GM19193 (cell line): ENCODE data around the gene RBBP8NL.

Experiments used
- POLR2A ChIP-seq: IDR thresholded peaks from 4 replicates; pipeline ENCODE4 v1.6.1; 2011; ENCODE audit not compliant: insufficient read depth, insufficient read length; ENCODE audit errors: extremely low read depth

Gene RBBP8NL

GRCh38 chr20:62391165-62392076 lies 35.9 kb downstream of the RBBP8NL start:
- TF ChIP-seq POLR2A: no peak

DNA sequence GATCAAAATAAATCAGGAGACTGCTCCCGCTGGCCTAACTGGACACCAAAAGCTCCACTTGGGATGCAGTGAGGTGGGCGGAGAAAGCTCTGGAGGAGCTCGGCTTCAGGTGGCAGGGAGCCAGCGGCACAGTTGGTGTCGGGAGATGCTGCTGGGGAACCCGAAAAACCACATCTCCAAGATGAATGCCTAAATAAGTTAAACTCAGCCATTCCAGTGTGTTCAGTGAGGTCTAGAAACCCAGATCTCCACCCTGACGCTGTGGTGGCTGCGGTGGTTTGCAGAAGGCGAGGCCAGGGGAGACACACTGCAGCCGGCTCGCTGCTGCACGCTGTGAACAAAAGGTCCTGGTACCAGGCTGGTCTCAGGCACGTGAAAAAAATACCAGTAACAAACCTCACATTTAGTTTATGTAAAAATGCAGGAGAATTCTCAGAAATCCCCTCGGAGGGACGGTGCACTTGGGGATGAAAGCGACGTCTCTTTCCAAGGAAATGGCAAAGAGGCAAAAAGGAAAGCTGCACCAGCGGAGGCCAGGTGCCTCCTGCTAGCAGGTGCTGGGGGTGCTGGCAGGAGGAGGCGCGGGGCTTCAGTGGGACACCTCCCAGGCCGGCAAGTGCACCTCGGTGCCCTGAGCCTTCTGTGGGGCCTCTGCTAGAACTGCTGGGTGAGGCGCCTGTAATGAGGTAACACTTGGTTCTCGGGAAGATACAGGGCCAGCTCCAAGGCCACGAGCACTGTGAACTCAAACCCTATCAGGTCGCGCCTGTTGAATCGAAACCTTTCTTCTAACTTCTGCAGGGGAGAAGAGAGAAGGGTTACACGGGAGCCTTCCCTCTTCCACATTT lies 36.8 kb downstream of the RBBP8NL start:
- TF ChIP-seq POLR2A: no peak

GRCh38 chr20:62389601-62390087 lies 37.7 kb downstream of the RBBP8NL start:
- TF ChIP-seq POLR2A: no peak

- TF ChIP-seq POLR2A: peak; percentile 28
Observed at GRCh38 chr20:62388839-62389600, 38.3 kb downstream of the RBBP8NL start.

- no peak for TF ChIP-seq POLR2A
Observed at GRCh38 chr20:62387933-62388635, 39.3 kb downstream of the RBBP8NL start.

DNA sequence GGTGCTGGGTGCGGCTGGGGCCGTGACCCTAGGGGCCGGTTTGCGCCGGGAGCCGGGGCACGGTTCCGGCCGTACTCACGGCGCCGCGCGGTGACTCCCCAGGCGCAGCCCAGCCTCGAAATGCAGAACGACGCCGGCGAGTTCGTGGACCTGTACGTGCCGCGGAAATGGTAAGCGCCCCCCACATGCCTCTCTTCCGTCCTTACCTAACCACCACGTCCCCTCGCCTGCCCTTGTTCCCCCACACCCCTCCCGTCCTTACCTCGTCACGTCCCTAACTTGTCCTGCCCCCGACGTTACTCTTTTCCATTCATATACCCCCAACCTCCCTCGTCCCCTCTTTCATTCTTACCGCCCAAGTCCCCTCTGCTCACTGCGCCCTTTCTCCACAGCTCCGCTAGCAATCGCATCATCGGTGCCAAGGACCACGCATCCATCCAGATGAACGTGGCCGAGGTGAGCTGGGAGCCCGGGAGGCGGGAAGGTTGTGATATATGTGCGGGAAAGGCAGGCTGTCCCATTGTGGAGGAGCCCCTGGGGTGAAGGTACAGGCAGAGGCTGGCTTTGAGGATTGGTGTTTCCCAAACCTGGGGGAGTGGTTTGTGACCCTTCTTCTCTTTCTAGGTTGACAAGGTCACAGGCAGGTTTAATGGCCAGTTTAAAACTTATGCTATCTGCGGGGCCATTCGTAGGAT lies 40.0 kb downstream of the RBBP8NL start:
- TF ChIP-seq POLR2A: no peak

DNA sequence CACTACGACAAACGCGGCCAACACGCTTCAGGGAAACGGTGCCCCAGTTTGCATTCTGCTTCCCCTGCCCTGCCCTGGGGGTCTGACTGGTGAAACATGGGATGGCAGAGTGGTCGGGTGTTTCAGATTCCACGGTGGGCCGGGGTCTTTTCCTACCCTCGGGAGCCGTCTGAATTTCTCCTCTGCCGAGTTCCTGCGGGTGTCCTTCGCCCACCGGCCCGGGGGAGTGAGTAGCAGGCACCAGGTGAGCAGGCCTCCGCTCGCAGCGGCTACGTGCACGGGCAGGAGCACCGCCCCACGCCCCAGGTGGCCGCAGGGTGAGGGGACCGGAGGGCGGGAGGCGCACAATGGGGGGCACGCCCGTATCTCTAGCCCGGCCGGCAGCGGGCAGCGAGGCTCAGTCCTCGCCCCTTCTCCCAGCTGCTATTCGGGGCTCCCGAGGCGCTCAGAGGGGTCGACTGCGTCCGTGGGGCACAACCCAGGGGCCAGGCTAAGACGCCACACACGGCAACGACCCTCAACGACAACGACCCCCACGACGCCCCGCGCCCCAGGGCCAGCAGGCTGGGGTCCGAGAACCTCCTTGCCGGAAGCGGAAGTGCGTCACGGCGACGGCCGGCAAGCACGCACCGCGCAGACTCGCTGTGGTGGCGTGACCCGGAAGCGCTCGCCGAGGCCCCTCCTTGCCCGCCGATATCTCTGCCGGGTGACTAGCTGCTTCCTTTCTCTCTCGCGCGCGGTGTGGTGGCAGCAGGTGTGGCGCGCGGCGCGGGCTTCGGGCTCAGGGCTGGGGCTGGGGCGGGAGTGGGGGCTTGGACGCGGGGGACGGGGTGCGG lies 40.7 kb downstream of the RBBP8NL start, which contains the start of gene RPS21:
Gene RPS21 (plus strand): TSS at position 721 of the 836 bp plus-strand sequence. CDS start 236 bp downstream, outside the sequence.
- peak; percentile 95 for TF ChIP-seq POLR2A

DNA sequence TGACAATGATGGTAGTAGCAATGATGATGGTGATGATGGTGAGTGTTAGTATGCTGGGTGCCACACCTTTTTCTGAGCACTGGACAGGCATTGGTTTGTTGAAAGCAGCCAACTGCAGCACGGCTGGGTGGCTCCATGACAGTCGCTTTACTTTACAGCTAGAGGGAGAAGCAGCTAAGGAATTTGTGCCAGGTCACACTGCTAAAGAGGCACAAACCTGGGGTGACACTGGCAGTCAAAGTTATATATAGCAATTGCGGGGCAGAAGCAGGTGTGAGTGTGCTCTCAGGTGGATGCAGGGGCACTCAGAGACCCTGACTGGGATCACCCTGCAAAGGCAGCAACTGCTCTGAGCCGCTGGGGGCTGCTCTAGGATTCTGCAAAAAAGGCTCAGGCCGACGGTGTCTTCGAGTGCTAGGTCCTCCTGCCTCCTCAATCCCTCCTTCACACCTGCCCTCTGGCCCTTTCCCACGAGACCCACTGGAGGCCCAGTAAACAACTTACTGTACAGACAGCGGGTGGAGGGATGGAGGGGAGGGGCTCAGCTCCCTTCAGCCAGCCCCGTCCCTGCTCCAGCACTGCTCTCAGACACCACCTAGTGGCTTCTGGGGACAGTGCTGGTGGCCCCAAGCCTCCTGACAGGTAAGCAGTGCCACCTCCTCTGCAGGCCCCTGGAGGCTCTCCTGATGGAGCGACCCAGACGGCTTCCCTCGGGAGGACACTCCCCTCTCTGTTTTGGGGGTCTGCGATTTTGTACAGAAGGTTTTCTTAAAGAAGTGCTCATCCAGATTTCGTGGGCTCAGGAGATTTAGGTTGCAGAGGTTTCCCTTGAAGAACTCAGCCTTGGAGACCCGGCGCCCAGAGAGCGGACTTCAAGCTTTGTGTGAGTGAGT lies 44.8 kb downstream of the RBBP8NL start:
- no peak for TF ChIP-seq POLR2A

GRCh38 chr20:62381842-62382241 lies 45.5 kb downstream of the RBBP8NL start:
- no peak for TF ChIP-seq POLR2A

- no peak for TF ChIP-seq POLR2A
Observed at GRCh38 chr20:62381202-62381797, 46.0 kb downstream of the RBBP8NL start.

GRCh38 chr20:62378215-62378614 lies 49.1 kb downstream of the RBBP8NL start:
- peak; percentile 5 for TF ChIP-seq POLR2A
